HEK293 (cell line): ENCODE data around the gene UPK1A.
"Not testable (repeated sequence)": the region's sequence is repeated elsewhere in the genome, so short reads cannot be mapped to it uniquely, and the experiment has no call there.

ENCODE experiments used
- CTCF ChIA-PET: fragments of 350-600 bp; formaldehyde crosslinking; extraction: SDS; loops from one replicate; lab custom pipeline; 2021; ENCODE audit warnings: antibody characterized with exemption; lab: Yijun Ruan, JAX
- POLR2A ChIA-PET: fragments of 300-600 bp; formaldehyde crosslinking; extraction: SDS; loops from one replicate; lab custom pipeline; 2020; ENCODE audit warnings: antibody characterized with exemption, inconsistent platforms; lab: Yijun Ruan, JAX
- H3K27ac ChIP-seq: fragments of 200-500 bp; sonication (Bioruptor generic); 2 replicates; pipeline ENCODE4 v1.5.1; 2014; ENCODE audit warnings: low read depth, low read length, control low read depth, inconsistent platforms; ENCODE audit errors: extremely low read depth
- H3K36me3 ChIP-seq, 2 experiments: fragments of 200-500 bp in 1 of 2; sonication (Bioruptor generic) in 1 of 2; 1 replicate in 1 of 2; 2 replicates in 1 of 2; pipeline ENCODE4 v1.5.1; 2014 to 2017; ENCODE audit warnings: inconsistent platforms in 2 of 2, low read length in 2 of 2; ENCODE audit not compliant: control insufficient read depth in 2 of 2, insufficient read depth in 1 of 2
- H3K4me1 ChIP-seq: fragments of 200-500 bp; sonication (Bioruptor generic); 2 replicates; pipeline ENCODE4 v1.5.1; 2014; ENCODE audit warnings: mild to moderate bottlenecking, low read length, inconsistent platforms; ENCODE audit not compliant: control insufficient read depth, insufficient read depth
- H3K4me3 ChIP-seq: 2 replicates; pipeline ENCODE4 v1.5.1; 2011; ENCODE audit warnings: low read depth, mild to moderate bottlenecking, control low read depth, low read length, moderate library complexity
- H3K9me3 ChIP-seq: fragments of 200-500 bp; sonication (Bioruptor generic); 2 replicates; pipeline ENCODE4 v1.5.1; 2014; ENCODE audit warnings: low read depth, low read length, inconsistent platforms; ENCODE audit not compliant: control insufficient read depth, insufficient read depth
- BCL11B ChIP-seq: fragments of 450-650 bp; formaldehyde crosslinking; IDR thresholded peaks from 2 replicates; pipeline ENCODE4 v1.5.1; 2016; ENCODE audit warnings: low read depth, missing biosample characterization, missing genetic modification characterization
- GLI4 ChIP-seq: fragments of 450-650 bp; formaldehyde crosslinking; IDR thresholded peaks from 2 replicates; pipeline ENCODE4 v1.5.1; 2016; ENCODE audit warnings: missing biosample characterization, missing genetic modification characterization
- KLF1 ChIP-seq: fragments of 450-650 bp; formaldehyde crosslinking; IDR thresholded peaks from 2 replicates; pipeline ENCODE4 v1.5.1; 2016; ENCODE audit warnings: missing biosample characterization, missing genetic modification characterization
- SP3 ChIP-seq: fragments of 450-650 bp; formaldehyde crosslinking; IDR thresholded peaks from 2 replicates; pipeline ENCODE4 v1.5.1; 2016; ENCODE audit warnings: missing biosample characterization, missing genetic modification characterization
- ZBTB20 ChIP-seq: fragments of 450-650 bp; formaldehyde crosslinking; IDR thresholded peaks from 2 replicates; pipeline ENCODE4 v1.5.1; 2016; ENCODE audit warnings: missing biosample characterization, missing genetic modification characterization
- ZBTB7A ChIP-seq: fragments of 450-650 bp; formaldehyde crosslinking; IDR thresholded peaks from 2 replicates; pipeline ENCODE4 v1.5.1; 2016; ENCODE audit warnings: low read depth, missing biosample characterization, missing genetic modification characterization
- ZBTB8A ChIP-seq: fragments of 450-650 bp; formaldehyde crosslinking; IDR thresholded peaks from 2 replicates; pipeline ENCODE4 v1.5.1; 2016; ENCODE audit warnings: missing biosample characterization, missing genetic modification characterization
- ZNF366 ChIP-seq: fragments of 450-650 bp; formaldehyde crosslinking; conservative IDR thresholded peaks from 2 replicates; pipeline ENCODE4 v1.5.1; 2016; ENCODE audit warnings: missing biosample characterization, missing genetic modification characterization
- ZNF394 ChIP-seq: fragments of 450-650 bp; formaldehyde crosslinking; IDR thresholded peaks from 2 replicates; pipeline ENCODE4 v1.5.1; 2016; ENCODE audit warnings: missing biosample characterization, missing genetic modification characterization, mild to moderate bottlenecking, moderate library complexity, borderline replicate concordance
- ZNF626 ChIP-seq: fragments of 450-650 bp; sonication (Bioruptor Pico); formaldehyde crosslinking; IDR thresholded peaks from 2 replicates; pipeline ENCODE4 v1.5.1; 2018; ENCODE audit warnings: missing biosample characterization, missing genetic modification characterization, inconsistent platforms
- ZNF629 ChIP-seq: fragments of 450-650 bp; formaldehyde crosslinking; IDR thresholded peaks from 2 replicates; pipeline ENCODE4 v1.5.1; 2017; ENCODE audit warnings: missing biosample characterization, missing genetic modification characterization
- ZNF768 ChIP-seq: fragments of 450-650 bp; formaldehyde crosslinking; IDR thresholded peaks from 2 replicates; pipeline ENCODE4 v1.5.1; 2018; ENCODE audit warnings: missing biosample characterization, mild to moderate bottlenecking, missing genetic modification characterization
- TF ChIP-seq, protein P1 (sequence below): fragments of 450-650 bp; formaldehyde crosslinking; IDR thresholded peaks from 2 replicates; pipeline ENCODE4 v1.5.1; 2016; ENCODE audit warnings: missing biosample characterization, missing genetic modification characterization
- TF ChIP-seq, protein P2 (sequence below): fragments of 450-650 bp; formaldehyde crosslinking; IDR thresholded peaks from 2 replicates; pipeline ENCODE4 v1.5.1; 2016; ENCODE audit warnings: missing biosample characterization, missing genetic modification characterization, low read depth
- TF ChIP-seq, protein P3 (sequence below): fragments of 450-650 bp; formaldehyde crosslinking; IDR thresholded peaks from 2 replicates; pipeline ENCODE4 v1.5.1; 2016; ENCODE audit warnings: missing biosample characterization, missing genetic modification characterization

The UPK1A gene

DNA sequence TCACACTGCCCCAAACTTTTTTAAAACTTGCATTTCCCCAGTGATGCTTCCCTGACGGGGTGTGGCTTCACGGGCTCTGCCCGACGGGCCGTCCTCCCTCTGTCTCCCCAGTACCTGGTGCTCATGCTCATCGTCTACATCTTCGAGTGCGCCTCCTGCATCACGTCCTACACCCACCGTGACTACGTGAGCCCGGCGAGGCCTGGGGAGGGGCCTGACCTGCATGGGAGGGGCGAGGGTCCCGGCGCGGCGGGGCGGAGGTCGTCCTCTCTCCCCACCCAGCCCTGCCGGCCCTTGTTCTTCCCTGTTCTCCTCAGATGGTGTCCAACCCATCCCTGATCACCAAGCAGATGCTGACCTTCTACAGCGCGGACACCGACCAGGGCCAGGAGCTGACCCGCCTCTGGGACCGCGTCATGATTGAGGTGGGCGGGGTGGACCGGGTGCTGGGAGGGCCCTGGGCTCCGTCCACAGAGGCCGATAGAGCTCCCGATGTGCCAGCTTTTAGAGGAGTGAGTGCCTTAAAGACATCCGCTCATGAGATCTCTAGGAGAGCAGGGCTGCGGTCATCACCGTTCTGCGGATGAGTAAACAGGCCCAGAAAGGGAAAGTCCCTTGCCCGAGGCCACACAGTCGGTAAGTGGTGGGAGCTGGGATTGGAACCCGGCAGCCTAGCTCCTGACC, 6.9 kb downstream of the UPK1A start (continued):
- TF ChIP-seq, protein P1, sequence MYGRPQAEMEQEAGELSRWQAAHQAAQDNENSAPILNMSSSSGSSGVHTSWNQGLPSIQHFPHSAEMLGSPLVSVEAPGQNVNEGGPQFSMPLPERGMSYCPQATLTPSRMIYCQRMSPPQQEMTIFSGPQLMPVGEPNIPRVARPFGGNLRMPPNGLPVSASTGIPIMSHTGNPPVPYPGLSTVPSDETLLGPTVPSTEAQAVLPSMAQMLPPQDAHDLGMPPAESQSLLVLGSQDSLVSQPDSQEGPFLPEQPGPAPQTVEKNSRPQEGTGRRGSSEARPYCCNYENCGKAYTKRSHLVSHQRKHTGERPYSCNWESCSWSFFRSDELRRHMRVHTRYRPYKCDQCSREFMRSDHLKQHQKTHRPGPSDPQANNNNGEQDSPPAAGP (tag by site-specific recombination) = 0 out of 2 replicates have a peak, but pooled peaks have one; percentile 14
- TF ChIP-seq KLF1 (tag by site-specific recombination) = peak; percentile 17; the same call in 1 of the 2 replicates
- peak; percentile 62 for TF ChIP-seq ZNF629

DNA sequence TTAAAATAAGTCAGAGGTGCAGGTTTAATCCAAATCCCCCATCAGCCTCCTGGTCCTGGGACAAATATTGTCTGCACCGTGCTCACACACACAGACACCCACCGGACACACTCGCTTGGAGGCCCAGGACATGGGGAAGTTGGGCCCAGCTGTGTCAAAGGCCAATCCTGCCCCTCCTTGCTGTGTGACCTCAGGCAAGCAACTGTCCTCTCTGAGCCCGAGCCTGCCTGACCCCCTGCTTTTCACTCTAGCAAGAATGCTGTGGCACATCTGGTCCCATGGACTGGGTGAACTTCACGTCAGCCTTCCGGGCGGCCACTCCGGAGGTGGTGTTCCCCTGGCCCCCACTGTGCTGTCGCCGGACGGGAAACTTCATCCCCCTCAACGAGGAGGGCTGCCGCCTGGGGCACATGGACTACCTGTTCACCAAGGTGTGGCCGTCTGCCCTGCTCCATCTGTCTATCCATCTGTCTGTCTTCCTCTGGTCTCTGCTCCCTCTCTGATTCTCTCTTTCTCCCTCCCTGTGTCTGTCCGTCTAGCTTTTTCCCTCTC, 9.3 kb downstream of the UPK1A start:
- ChIA-PET POLR2A (no interaction called here), CTCF (interaction anchor here (1.1 to 1.4 kb wide), 2 partner anchors 13 to 127 kb away, joined by 3 to 6 read pairs; no protein-coding TSS in a partner anchor)
- H3K4me1 ChIP-seq = peaks cover 6% of the 10 kb centered on the region
- H3K4me3 ChIP-seq = no peak overlapping the region
- no peaks in the 10 kb centered on the region; a peak in 1 of 3 replicates for H3K36me3 ChIP-seq
- H3K9me3 ChIP-seq = no peaks in the 10 kb centered on the region
- H3K27ac ChIP-seq = no peak overlapping the region
- TF ChIP-seq ZNF768 (peak; percentile 64; the same call in 1 of the 2 replicates), ZNF626 (tag by site-specific recombination) (no peak), ZNF394 (tag by site-specific recombination) (no peak), ZBTB20 (no peak), ZBTB7A (no peak), ZNF366 (tag by site-specific recombination) (peak; percentile 51), SP3 (tag by site-specific recombination) (no peak), GLI4 (no peak)
- TF ChIP-seq, protein P2, sequence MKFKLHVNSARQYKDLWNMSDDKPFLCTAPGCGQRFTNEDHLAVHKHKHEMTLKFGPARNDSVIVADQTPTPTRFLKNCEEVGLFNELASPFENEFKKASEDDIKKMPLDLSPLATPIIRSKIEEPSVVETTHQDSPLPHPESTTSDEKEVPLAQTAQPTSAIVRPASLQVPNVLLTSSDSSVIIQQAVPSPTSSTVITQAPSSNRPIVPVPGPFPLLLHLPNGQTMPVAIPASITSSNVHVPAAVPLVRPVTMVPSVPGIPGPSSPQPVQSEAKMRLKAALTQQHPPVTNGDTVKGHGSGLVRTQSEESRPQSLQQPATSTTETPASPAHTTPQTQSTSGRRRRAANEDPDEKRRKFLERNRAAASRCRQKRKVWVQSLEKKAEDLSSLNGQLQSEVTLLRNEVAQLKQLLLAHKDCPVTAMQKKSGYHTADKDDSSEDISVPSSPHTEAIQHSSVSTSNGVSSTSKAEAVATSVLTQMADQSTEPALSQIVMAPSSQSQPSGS (tag by site-specific recombination) = no peak
- TF ChIP-seq, all 188 proteins: peak for 2

DNA sequence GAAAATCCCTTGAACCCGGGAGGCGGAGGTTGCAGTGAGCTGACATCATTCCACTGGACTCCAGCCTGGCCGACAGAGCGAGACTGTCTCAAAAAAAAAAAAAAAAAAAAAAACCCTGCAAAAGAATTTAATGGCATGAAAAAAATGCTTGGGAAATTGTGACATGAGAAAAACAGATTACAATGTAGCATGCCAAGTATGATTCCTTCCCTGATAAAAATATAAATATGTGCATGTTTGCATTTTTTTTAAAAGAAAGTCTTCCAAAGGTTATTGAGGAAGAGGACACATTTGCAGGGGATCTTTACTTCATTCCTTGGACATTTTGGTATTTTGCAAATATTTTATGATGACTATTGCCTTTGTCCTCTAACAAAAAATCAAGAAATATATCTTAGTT, 23.5 kb downstream of the UPK1A start:
- Histone ChIP-seq H3K9me3 (no peaks in the 10 kb centered on the region; the same call in 1 of the 2 replicates), H3K4me3 (no peak overlapping the region), H3K36me3 (no peaks in the 10 kb centered on the region; a peak in 1 of 3 replicates), H3K4me1 (no peaks in the 10 kb centered on the region), H3K27ac (no peak overlapping the region)
- ChIA-PET POLR2A (interaction anchor here (1.7 kb wide), 1 partner anchor 16 kb away, joined by 6 read pairs; no protein-coding TSS in a partner anchor), CTCF (interaction anchor here (0.8 to 2.0 kb wide), 12 partner anchors 9 to 337 kb away, joined by 3 to 10 read pairs (median 4); no protein-coding TSS in a partner anchor)
- TF ChIP-seq BCL11B (tag by site-specific recombination) = no peak
- TF ChIP-seq, protein P3, sequence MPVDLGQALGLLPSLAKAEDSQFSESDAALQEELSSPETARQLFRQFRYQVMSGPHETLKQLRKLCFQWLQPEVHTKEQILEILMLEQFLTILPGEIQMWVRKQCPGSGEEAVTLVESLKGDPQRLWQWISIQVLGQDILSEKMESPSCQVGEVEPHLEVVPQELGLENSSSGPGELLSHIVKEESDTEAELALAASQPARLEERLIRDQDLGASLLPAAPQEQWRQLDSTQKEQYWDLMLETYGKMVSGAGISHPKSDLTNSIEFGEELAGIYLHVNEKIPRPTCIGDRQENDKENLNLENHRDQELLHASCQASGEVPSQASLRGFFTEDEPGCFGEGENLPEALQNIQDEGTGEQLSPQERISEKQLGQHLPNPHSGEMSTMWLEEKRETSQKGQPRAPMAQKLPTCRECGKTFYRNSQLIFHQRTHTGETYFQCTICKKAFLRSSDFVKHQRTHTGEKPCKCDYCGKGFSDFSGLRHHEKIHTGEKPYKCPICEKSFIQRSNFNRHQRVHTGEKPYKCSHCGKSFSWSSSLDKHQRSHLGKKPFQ (tag by site-specific recombination) = no peak
- TF ChIP-seq ZBTB8A = no peak

DNA sequence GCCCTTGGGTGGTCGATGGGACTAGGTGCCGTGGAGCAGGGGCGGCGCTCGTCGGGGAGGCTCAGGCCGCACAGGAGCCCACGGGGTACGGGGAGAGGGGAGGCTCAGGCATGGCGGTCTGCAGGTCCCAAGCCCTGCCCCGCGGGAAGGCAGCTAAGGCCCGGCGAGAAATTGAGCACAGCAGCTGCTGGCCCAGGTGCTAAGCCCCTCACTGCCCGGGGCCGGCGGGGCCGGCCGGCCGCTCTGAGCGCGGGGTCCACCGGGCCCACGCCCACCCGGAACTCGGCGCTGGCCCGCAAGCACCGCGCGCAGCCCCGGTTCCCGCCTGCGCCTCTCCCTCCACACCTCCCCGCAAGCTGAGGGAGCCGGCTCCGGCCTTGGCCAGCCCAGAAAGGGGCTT, 24.8 kb downstream of the UPK1A start:
- H3K4me3 ChIP-seq, H3K9me3 ChIP-seq, H3K27ac ChIP-seq, H3K4me1 ChIP-seq, POLR2A ChIA-PET, H3K36me3 ChIP-seq: not testable (repeated sequence)
- CTCF ChIA-PET = interaction anchor here (1.4 to 10.4 kb wide), 5 partner anchors 10 to 240 kb away, joined by 4 to 119 read pairs (median 11); no protein-coding TSS in a partner anchor
